DND-41 (cell line): Measurements from ENCODE around the gene PRR30.

Experiments
- ATAC-seq: fragments of 200-7000 bp; cut with Tn5 transposase; 3 replicates; pipeline ENCODE4 v1.9.1; 2021; ENCODE audit warnings: low read depth; ENCODE audit not compliant: insufficient read depth
- DNase-seq: peaks from one replicate; pipeline ENCODE4 v3.0.0-alpha.2; 2020
- H2AFZ ChIP-seq: 2 replicates; pipeline ENCODE4 v1.6.0; 2012; ENCODE audit warnings: low read depth, low read length
- H3K27ac ChIP-seq: 2 replicates; pipeline ENCODE4 v1.5.1; 2012; ENCODE audit warnings: low read length, inconsistent platforms
- H3K27me3 ChIP-seq: fragments of 200-600 bp; sonication (generic); 2 replicates; pipeline ENCODE4 v1.6.0; 2012; ENCODE audit warnings: low read length, mild to moderate bottlenecking, inconsistent platforms; ENCODE audit not compliant: insufficient read depth, poor library complexity
- H3K36me3 ChIP-seq: 2 replicates; pipeline ENCODE4 v1.5.1; 2012; ENCODE audit warnings: low read length, inconsistent platforms; ENCODE audit not compliant: insufficient read depth
- H3K4me1 ChIP-seq: 2 replicates; pipeline ENCODE4 v1.5.1; 2012; ENCODE audit warnings: mild to moderate bottlenecking, low read length; ENCODE audit not compliant: insufficient read depth
- H3K4me2 ChIP-seq: 2 replicates; pipeline ENCODE4 v1.6.0; 2012; ENCODE audit warnings: mild to moderate bottlenecking, moderate library complexity, low read length, inconsistent platforms; ENCODE audit not compliant: insufficient read depth
- H3K4me3 ChIP-seq, 2 experiments: fragments of 200-600 bp in 1 of 2; shearing (Covaris generic) in 1 of 2; 2 replicates each; pipeline ENCODE4 v1.5.1; 2012 to 2016; ENCODE audit warnings: inconsistent platforms in 2 of 2, low read length in 2 of 2, mild to moderate bottlenecking in 2 of 2, low read depth in 1 of 2, moderate library complexity in 1 of 2
- H3K79me2 ChIP-seq: 2 replicates; pipeline ENCODE4 v1.6.0; 2012; ENCODE audit warnings: low read length, inconsistent platforms; ENCODE audit not compliant: insufficient read depth
- H3K9ac ChIP-seq: 2 replicates; pipeline ENCODE4 v1.6.0; 2012; ENCODE audit warnings: low read depth, mild to moderate bottlenecking, inconsistent platforms, low read length, moderate library complexity
- H3K9me3 ChIP-seq: 2 replicates; pipeline ENCODE4 v1.5.1; 2012; ENCODE audit warnings: low read length, moderate library complexity, mild to moderate bottlenecking, inconsistent platforms; ENCODE audit not compliant: insufficient read depth, severe bottlenecking
- H4K20me1 ChIP-seq: 2 replicates; pipeline ENCODE4 v1.6.0; 2012; ENCODE audit warnings: low read length; ENCODE audit not compliant: insufficient read depth
- CTCF ChIP-seq: IDR thresholded peaks from 2 replicates; pipeline ENCODE4 v1.5.1; 2012; ENCODE audit warnings: borderline replicate concordance, low read length, moderate library complexity, mild to moderate bottlenecking; ENCODE audit not compliant: poor library complexity, severe bottlenecking; ENCODE audit errors: extremely low read depth
- EZH2 ChIP-seq: IDR thresholded peaks from 3 replicates; pipeline ENCODE4 v1.6.1; 2012; ENCODE audit warnings: borderline replicate concordance, low read depth, mild to moderate bottlenecking, moderate library complexity, low read length, inconsistent platforms; ENCODE audit not compliant: severe bottlenecking

PRR30 gene

DNA sequence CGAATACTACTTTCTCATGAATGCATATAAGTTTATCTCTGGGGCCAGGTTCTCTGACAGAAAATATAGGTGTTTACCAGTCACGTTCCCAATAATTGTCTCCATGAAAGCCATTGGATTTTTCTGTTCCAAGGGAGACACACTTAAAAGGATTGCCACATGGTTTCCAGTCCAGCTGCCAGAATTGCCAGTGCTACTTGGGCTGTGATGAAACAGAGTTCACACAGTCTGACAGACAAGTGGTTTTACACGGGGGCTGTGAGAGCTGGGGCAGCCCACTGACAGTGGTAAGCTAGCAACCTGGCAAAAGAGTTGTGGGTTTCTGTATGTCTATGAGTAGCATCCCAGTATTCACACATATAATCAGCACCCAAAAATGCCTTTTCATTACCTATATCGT lies 44.9 kb upstream of the PRR30 start:
- Histone ChIP-seq H3K4me2 (no peak overlapping the region), H3K27ac (no peak overlapping the region), H3K9ac (no peak overlapping the region), H3K9me3 (no peaks in the 10 kb centered on the region), H3K27me3 (peaks cover 16% of the 10 kb centered on the region), H3K36me3 (no peaks in the 10 kb centered on the region), H3K4me1 (no peaks in the 10 kb centered on the region), H3K79me2 (no peaks in the 10 kb centered on the region), H3K4me3 (no peak overlapping the region), H4K20me1 (no peaks in the 10 kb centered on the region), H2AFZ (no peak overlapping the region)
- TF ChIP-seq EZH2 (no peak), CTCF (no peak)
- no peak for DNase-seq
- ATAC-seq: no peak

- Histone ChIP-seq H3K4me3 (no peak overlapping the region), H3K9me3 (no peaks in the 10 kb centered on the region), H3K27me3 (peaks cover 19% of the 10 kb centered on the region), H3K27ac (no peak overlapping the region), H2AFZ (no peak overlapping the region), H4K20me1 (no peaks in the 10 kb centered on the region), H3K4me2 (no peak overlapping the region), H3K79me2 (no peaks in the 10 kb centered on the region), H3K9ac (no peak overlapping the region), H3K36me3 (no peaks in the 10 kb centered on the region), H3K4me1 (no peaks in the 10 kb centered on the region)
- no peak for DNase-seq
- ATAC-seq: no peak
- TF ChIP-seq EZH2 (no peak), CTCF (no peak)
Observed at GRCh38 chr2:27182346-27182745, 43.1 kb upstream of the PRR30 start.

DNA sequence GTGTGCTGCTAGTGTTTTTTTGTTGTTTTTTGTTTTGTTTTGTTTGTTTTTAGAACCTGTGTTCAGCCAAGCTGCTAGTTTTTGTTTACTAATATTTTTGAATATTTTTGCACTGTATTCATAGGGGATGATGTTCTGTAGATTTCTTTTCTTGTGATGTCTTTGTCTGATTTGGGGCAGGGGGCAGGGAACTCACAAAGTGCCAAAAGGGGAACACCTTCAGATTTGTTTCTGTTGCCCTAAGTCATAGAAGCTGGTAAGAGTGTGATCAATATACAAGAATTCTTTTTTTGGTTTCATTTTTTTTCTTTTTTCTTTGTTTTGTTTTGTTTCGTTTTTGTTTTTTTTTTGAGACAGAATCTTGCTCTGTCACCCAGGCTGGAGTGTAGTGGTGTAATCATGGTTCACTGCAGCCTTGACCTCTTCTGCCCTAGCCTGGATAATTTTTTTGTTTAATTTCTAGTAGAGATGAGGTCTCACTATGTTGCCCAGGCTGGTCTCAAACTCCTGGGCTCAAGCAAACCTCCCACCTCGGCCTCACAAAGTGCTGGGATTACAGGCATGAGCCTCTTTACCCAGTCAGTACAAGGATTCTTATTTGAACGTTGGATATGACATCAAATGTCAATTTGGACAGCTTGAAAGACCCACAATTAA lies 40.3 kb upstream of the PRR30 start:
- Histone ChIP-seq H3K4me1 (no peaks in the 10 kb centered on the region), H3K36me3 (no peaks in the 10 kb centered on the region), H3K79me2 (no peaks in the 10 kb centered on the region), H3K9me3 (no peaks in the 10 kb centered on the region), H3K27ac (no peak overlapping the region), H3K4me2 (no peak overlapping the region), H4K20me1 (no peaks in the 10 kb centered on the region), H3K9ac (no peak overlapping the region), H2AFZ (no peak overlapping the region), H3K27me3 (peaks cover 19% of the 10 kb centered on the region), H3K4me3 (no peak overlapping the region)
- TF ChIP-seq EZH2 (no peak), CTCF (no peak)
- DNase-seq (no peak), ATAC-seq (no peak)

GRCh38 chr2:27178469-27178868 lies 39.3 kb upstream of the PRR30 start:
- no peak overlapping the region for H3K27ac ChIP-seq
- no peak overlapping the region for H3K4me2 ChIP-seq
- H2AFZ ChIP-seq: no peak overlapping the region
- H3K4me1 ChIP-seq: no peaks in the 10 kb centered on the region
- ATAC-seq (no peak), DNase-seq (no peak)
- TF ChIP-seq EZH2 (no peak), CTCF (no peak)
- H3K9me3 ChIP-seq: no peaks in the 10 kb centered on the region
- H3K79me2 ChIP-seq: no peaks in the 10 kb centered on the region
- H3K27me3 ChIP-seq: peaks cover 25% of the 10 kb centered on the region
- no peaks in the 10 kb centered on the region for H3K36me3 ChIP-seq
- no peak overlapping the region for H3K4me3 ChIP-seq
- no peak overlapping the region for H3K9ac ChIP-seq
- H4K20me1 ChIP-seq: no peaks in the 10 kb centered on the region
